HL-60 (cell line): ENCODE measurements around the gene PPP1R14C.

Experiments
- DNase-seq, 2 experiments: peaks; one replicate each; pipeline ENCODE4 v3.0.0-alpha.2; 2010 to 2020; ENCODE audit warnings: low read depth in 1 of 2, low spot score in 1 of 2
- H3K27ac ChIP-seq: fragments of 250-450 bp; sonication (Bioruptor Pico); replicated peaks from 2 replicates; pipeline ENCODE4 v1.5.1; 2020; ENCODE audit warnings: mild to moderate bottlenecking, moderate library complexity
- H3K27me3 ChIP-seq: fragments of 250-450 bp; sonication (Bioruptor Pico); 2 replicates; pipeline ENCODE4 v1.5.1; 2021; ENCODE audit warnings: mild to moderate bottlenecking, moderate library complexity; ENCODE audit not compliant: insufficient read depth, poor library complexity, severe bottlenecking
- H3K4me3 ChIP-seq: replicated peaks from 2 replicates; pipeline ENCODE4 v1.5.1; 2011; ENCODE audit warnings: mild to moderate bottlenecking, control low read depth, low read length; ENCODE audit not compliant: insufficient read depth
- CTCF ChIP-seq: IDR thresholded peaks from one replicate; pipeline ENCODE4 v1.5.1; 2011; ENCODE audit warnings: low read length, control low read depth, inconsistent platforms; ENCODE audit not compliant: insufficient read depth
- GABPA ChIP-seq: IDR thresholded peaks from 2 replicates; pipeline ENCODE4 v1.6.1; 2012; ENCODE audit warnings: low read depth
- POLR2AphosphoS5 ChIP-seq: IDR thresholded peaks from 2 replicates; pipeline ENCODE4 v1.6.1; 2012; ENCODE audit warnings: low read depth
- REST ChIP-seq: IDR thresholded peaks from 2 replicates; pipeline ENCODE4 v1.6.1; 2012; ENCODE audit warnings: low read depth; ENCODE audit not compliant: insufficient replicate concordance
- SPI1 ChIP-seq: IDR thresholded peaks from 2 replicates; pipeline ENCODE4 v1.6.1; 2012; ENCODE audit warnings: low read depth, mild to moderate bottlenecking, borderline replicate concordance

The PPP1R14C gene

GRCh38 chr6:150167479-150167873, 24.6 kb downstream of the PPP1R14C start:
- no peak overlapping the region for H3K4me3 ChIP-seq
- H3K27ac ChIP-seq, result no peak overlapping the region
- DNase-seq, result no peak
- no peaks in the 10 kb centered on the region for H3K27me3 ChIP-seq
- no peak for TF ChIP-seq REST
- TF ChIP-seq CTCF, result no peak
- no peak for TF ChIP-seq POLR2AphosphoS5
- no peak for TF ChIP-seq GABPA
- TF ChIP-seq SPI1, result no peak

- Histone ChIP-seq H3K27me3 (no peaks in the 10 kb centered on the region), H3K4me3 (no peak overlapping the region), H3K27ac (no peak overlapping the region)
- DNase-seq, result no peak
- TF ChIP-seq REST, result no peak
- TF ChIP-seq SPI1, result no peak
- no peak for TF ChIP-seq POLR2AphosphoS5
- TF ChIP-seq CTCF, result no peak
- TF ChIP-seq GABPA, result no peak
Measured at GRCh38 chr6:150169181-150169580, 26.3 kb downstream of the PPP1R14C start.

GRCh38 chr6:150169609-150170008, 26.8 kb downstream of the PPP1R14C start:
- Histone ChIP-seq H3K4me3 (no peak overlapping the region), H3K27me3 (no peaks in the 10 kb centered on the region), H3K27ac (no peak overlapping the region)
- TF ChIP-seq GABPA (no peak), CTCF (no peak), POLR2AphosphoS5 (no peak), SPI1 (no peak), REST (no peak)
- no peak for DNase-seq
